ENCODE data around the gene ARHGEF3.

Gene ARHGEF3

GRCh38 chr3:56800832-56801661 is 702 bp downstream of the ARHGEF3 start:
- no peak overlapping the region for H3K27ac ChIP-seq (ENCODE audit: low read length)
- peak overlapping the region; percentile 78 for H3K4me3 ChIP-seq (ENCODE audit: low read length)
- H3K36me3 ChIP-seq (ENCODE audit: insufficient read depth, low read depth, low read length), result no peaks in the 10 kb centered on the region
- H3K9me3 ChIP-seq (ENCODE audit: insufficient read depth, low read depth, low read length), result no peaks in the 10 kb centered on the region
- peaks cover 14% of the 10 kb centered on the region for H3K27me3 ChIP-seq (ENCODE audit: insufficient read depth, low read length)
- H3K4me1 ChIP-seq (ENCODE audit: insufficient read depth, low read length), result no peaks in the 10 kb centered on the region
- H3K9ac ChIP-seq (ENCODE audit: low read depth, low read length), result peak overlapping the region; percentile 58; the same call in 1 of the 2 replicates

- H3K27me3 ChIP-seq (ENCODE audit: insufficient read depth, low read length), result peaks cover 14% of the 10 kb centered on the region
- H3K36me3 ChIP-seq (ENCODE audit: insufficient read depth, low read depth, low read length), result no peaks in the 10 kb centered on the region
- H3K9ac ChIP-seq (ENCODE audit: low read depth, low read length), result no peak overlapping the region
- H3K9me3 ChIP-seq (ENCODE audit: insufficient read depth, low read depth, low read length), result no peaks in the 10 kb centered on the region
- H3K27ac ChIP-seq (ENCODE audit: low read length), result no peak overlapping the region
- no peaks in the 10 kb centered on the region for H3K4me1 ChIP-seq (ENCODE audit: insufficient read depth, low read length)
- H3K4me3 ChIP-seq (ENCODE audit: low read length), result no peak overlapping the region
Measured at GRCh38 chr3:56800130-56800831, 1.5 kb downstream of the ARHGEF3 start.

- no peak overlapping the region for H3K27ac ChIP-seq (ENCODE audit: low read length)
- H3K4me3 ChIP-seq (ENCODE audit: low read length), result no peak overlapping the region
Measured at GRCh38 chr3:56799251-56799882, 2.4 kb downstream of the ARHGEF3 start.

GRCh38 chr3:56796996-56797395 is 4.8 kb downstream of the ARHGEF3 start:
- no peak overlapping the region for H3K4me3 ChIP-seq (ENCODE audit: low read length)
- no peaks in the 10 kb centered on the region for H3K4me1 ChIP-seq (ENCODE audit: insufficient read depth, low read length)
- no peak overlapping the region for H3K27ac ChIP-seq (ENCODE audit: low read length)
- no peaks in the 10 kb centered on the region for H3K9me3 ChIP-seq (ENCODE audit: insufficient read depth, low read depth, low read length)
- no peaks in the 10 kb centered on the region for H3K36me3 ChIP-seq (ENCODE audit: insufficient read depth, low read depth, low read length)
- peaks cover 14% of the 10 kb centered on the region for H3K27me3 ChIP-seq (ENCODE audit: insufficient read depth, low read length)
- H3K9ac ChIP-seq (ENCODE audit: low read depth, low read length), result no peak overlapping the region

More at GRCh38 chr3:56799251-56799882, 2.4 kb downstream of the ARHGEF3 start:
- H3K9ac ChIP-seq (ENCODE audit: low read depth, low read length), result no peak overlapping the region
- peaks cover 14% of the 10 kb centered on the region for H3K27me3 ChIP-seq (ENCODE audit: insufficient read depth, low read length)
- H3K4me1 ChIP-seq (ENCODE audit: insufficient read depth, low read length), result no peaks in the 10 kb centered on the region
- no peaks in the 10 kb centered on the region for H3K36me3 ChIP-seq (ENCODE audit: insufficient read depth, low read depth, low read length)
- no peaks in the 10 kb centered on the region for H3K9me3 ChIP-seq (ENCODE audit: insufficient read depth, low read depth, low read length)

GRCh38 chr3:56796202-56796601 is 5.5 kb downstream of the ARHGEF3 start:
- H3K4me1 ChIP-seq (ENCODE audit: insufficient read depth, low read length), result no peaks in the 10 kb centered on the region
- H3K4me3 ChIP-seq (ENCODE audit: low read length), result no peak overlapping the region
- no peaks in the 10 kb centered on the region for H3K9me3 ChIP-seq (ENCODE audit: insufficient read depth, low read depth, low read length)
- no peak overlapping the region for H3K27ac ChIP-seq (ENCODE audit: low read length)
- H3K9ac ChIP-seq (ENCODE audit: low read depth, low read length), result no peak overlapping the region
- no peaks in the 10 kb centered on the region for H3K36me3 ChIP-seq (ENCODE audit: insufficient read depth, low read depth, low read length)
- H3K27me3 ChIP-seq (ENCODE audit: insufficient read depth, low read length), result peaks cover 10% of the 10 kb centered on the region

GRCh38 chr3:56795829-56796185 is 5.9 kb downstream of the ARHGEF3 start:
- Histone ChIP-seq H3K27me3 (ENCODE audit: insufficient read depth, low read length) (peaks cover 6% of the 10 kb centered on the region), H3K4me1 (ENCODE audit: insufficient read depth, low read length) (no peaks in the 10 kb centered on the region), H3K27ac (ENCODE audit: low read length) (no peak overlapping the region), H3K36me3 (ENCODE audit: insufficient read depth, low read depth, low read length) (no peaks in the 10 kb centered on the region), H3K4me3 (ENCODE audit: low read length) (no peak overlapping the region), H3K9me3 (ENCODE audit: insufficient read depth, low read depth, low read length) (no peaks in the 10 kb centered on the region), H3K9ac (ENCODE audit: low read depth, low read length) (no peak overlapping the region)

GRCh38 chr3:56795097-56795828 is 6.5 kb downstream of the ARHGEF3 start:
- no peaks in the 10 kb centered on the region for H3K4me1 ChIP-seq (ENCODE audit: insufficient read depth, low read length)
- H3K27me3 ChIP-seq (ENCODE audit: insufficient read depth, low read length), result peaks cover under 1% of the 10 kb centered on the region
- H3K9ac ChIP-seq (ENCODE audit: low read depth, low read length), result no peak overlapping the region
- no peaks in the 10 kb centered on the region for H3K9me3 ChIP-seq (ENCODE audit: insufficient read depth, low read depth, low read length)
- no peak overlapping the region for H3K27ac ChIP-seq (ENCODE audit: low read length)
- no peak overlapping the region for H3K4me3 ChIP-seq (ENCODE audit: low read length)
- no peaks in the 10 kb centered on the region for H3K36me3 ChIP-seq (ENCODE audit: insufficient read depth, low read depth, low read length)

GRCh38 chr3:56792193-56792592 is 9.6 kb downstream of the ARHGEF3 start:
- Histone ChIP-seq H3K9ac (ENCODE audit: low read depth, low read length) (no peak overlapping the region), H3K9me3 (ENCODE audit: insufficient read depth, low read depth, low read length) (no peaks in the 10 kb centered on the region), H3K4me1 (ENCODE audit: insufficient read depth, low read length) (no peaks in the 10 kb centered on the region), H3K27ac (ENCODE audit: low read length) (no peak overlapping the region), H3K27me3 (ENCODE audit: insufficient read depth, low read length) (no peaks in the 10 kb centered on the region), H3K4me3 (ENCODE audit: low read length) (no peak overlapping the region), H3K36me3 (ENCODE audit: insufficient read depth, low read depth, low read length) (no peaks in the 10 kb centered on the region)

- no peaks in the 10 kb centered on the region for H3K36me3 ChIP-seq (ENCODE audit: insufficient read depth, low read depth, low read length)
- no peak overlapping the region for H3K4me3 ChIP-seq (ENCODE audit: low read length)
- no peaks in the 10 kb centered on the region for H3K9me3 ChIP-seq (ENCODE audit: insufficient read depth, low read depth, low read length)
- H3K4me1 ChIP-seq (ENCODE audit: insufficient read depth, low read length), result no peaks in the 10 kb centered on the region
- no peaks in the 10 kb centered on the region for H3K27me3 ChIP-seq (ENCODE audit: insufficient read depth, low read length)
- no peak overlapping the region for H3K27ac ChIP-seq (ENCODE audit: low read length)
- H3K9ac ChIP-seq (ENCODE audit: low read depth, low read length), result no peak overlapping the region
Measured at GRCh38 chr3:56790016-56790821, 11.5 kb downstream of the ARHGEF3 start.

GRCh38 chr3:56789076-56789475 is 12.7 kb downstream of the ARHGEF3 start:
- Histone ChIP-seq H3K27ac (ENCODE audit: low read length) (no peak overlapping the region), H3K9ac (ENCODE audit: low read depth, low read length) (no peak overlapping the region), H3K4me1 (ENCODE audit: insufficient read depth, low read length) (no peaks in the 10 kb centered on the region), H3K9me3 (ENCODE audit: insufficient read depth, low read depth, low read length) (no peaks in the 10 kb centered on the region), H3K27me3 (ENCODE audit: insufficient read depth, low read length) (no peaks in the 10 kb centered on the region), H3K4me3 (ENCODE audit: low read length) (no peak overlapping the region), H3K36me3 (ENCODE audit: insufficient read depth, low read depth, low read length) (no peaks in the 10 kb centered on the region)

GRCh38 chr3:56788521-56788920 is 13.2 kb downstream of the ARHGEF3 start:
- no peaks in the 10 kb centered on the region for H3K9me3 ChIP-seq (ENCODE audit: insufficient read depth, low read depth, low read length)
- no peak overlapping the region for H3K4me3 ChIP-seq (ENCODE audit: low read length)
- no peak overlapping the region for H3K27ac ChIP-seq (ENCODE audit: low read length)
- no peaks in the 10 kb centered on the region for H3K36me3 ChIP-seq (ENCODE audit: insufficient read depth, low read depth, low read length)
- H3K9ac ChIP-seq (ENCODE audit: low read depth, low read length), result no peak overlapping the region
- H3K4me1 ChIP-seq (ENCODE audit: insufficient read depth, low read length), result no peaks in the 10 kb centered on the region; the same call in 1 of the 2 replicates
- no peaks in the 10 kb centered on the region for H3K27me3 ChIP-seq (ENCODE audit: insufficient read depth, low read length)
